Heart left ventricle (tissue), 16 donors: ENCODE results near the gene SLC2A4RG. TPM values are rescaled to one million over a fixed set of nuclear protein-coding genes. Genes with fewer than 3 reads are reported as not detected.

Experiments used
- ATAC-seq, 4 donors: fragments of 200-7000 bp; cut with Tn5 transposase; one replicate each; pipeline ENCODE4 v1.9.1; 2020 to 2022; ENCODE audit warnings: moderate library complexity in 4 of 4, mild to moderate bottlenecking in 3 of 4, moderate number of reproducible peaks in 1 of 4
- DNase-seq, 5 donors: peaks; one replicate each; pipeline ENCODE4 v3.0.0-alpha.2; 2020
- H3K27ac ChIP-seq, 12 donors: fragments of 200-600 bp; sonication (generic) in 4 of 12; one replicate each; pipeline versions ENCODE4 v1.5.0 to v1.8.0; 2016 to 2022; ENCODE audit warnings: mild to moderate bottlenecking in 2 of 12
- H3K27me3 ChIP-seq, 9 donors: fragments of 200-600 bp; sonication (generic) in 2 of 9; one replicate each; pipeline versions ENCODE4 v1.5.1 to v1.8.0; 2016 to 2022; ENCODE audit warnings: mild to moderate bottlenecking in 3 of 9
- H3K36me3 ChIP-seq, 9 donors: fragments of 200-600 bp; sonication (generic) in 2 of 9; one replicate each; pipeline versions ENCODE4 v1.5.0 to v1.8.0; 2018 to 2022; ENCODE audit warnings: mild to moderate bottlenecking in 2 of 9
- H3K4me1 ChIP-seq, 12 donors: fragments of 200-600 bp; sonication (generic) in 4 of 12; one replicate each; pipeline versions ENCODE4 v1.5.0 to v1.8.0; 2016 to 2022; ENCODE audit warnings: mild to moderate bottlenecking in 3 of 12
- H3K4me3 ChIP-seq, 12 donors: fragments of 200-600 bp; sonication (generic) in 4 of 12; one replicate each; pipeline versions ENCODE4 v1.5.0 to v1.8.0; 2017 to 2022; ENCODE audit warnings: mild to moderate bottlenecking in 9 of 12, moderate library complexity in 4 of 12
- H3K9me3 ChIP-seq, 12 donors: fragments of 200-600 bp; sonication (generic) in 4 of 12; one replicate each; pipeline versions ENCODE4 v1.5.0 to v1.8.0; 2016 to 2022; ENCODE audit warnings: mild to moderate bottlenecking in 1 of 12
- CTCF ChIP-seq, 12 donors: fragments of 200-600 bp; sonication (generic) in 4 of 12; IDR thresholded peaks; one replicate each; pipeline versions ENCODE4 v1.5.0 to v1.8.0; 2018 to 2022; ENCODE audit warnings: antibody characterized with exemption in 12 of 12, mild to moderate bottlenecking in 5 of 12
- POLR2A ChIP-seq, 2 donors: fragments of 450-650 bp; IDR thresholded peaks; one replicate each; pipeline ENCODE4 v1.6.1; 2017; ENCODE audit warnings: antibody characterized with exemption in 2 of 2, mild to moderate bottlenecking in 2 of 2, moderate library complexity in 2 of 2
- WGBS, 4 donors: extraction: QIAGEN DNeasy Blood & Tissue Kit in 2 of 4; methylation state at CpG; one replicate each; pipeline versions ENCODE4 v1.1.5 to v1.1.7; 2013 to 2018; 5-methylcytosine and 5-hydroxymethylcytosine counted together
- intact Hi-C, 10 donors: fragments of 100-400 bp; cut with DNase I; formaldehyde crosslinking; loops; one replicate each; pipeline versions ENCODE4 v1.11.1 to v1.14.2; 2022
- polyA plus RNA-seq, 2 donors: library from polyadenylated mRNA; stranded (reverse); fragments of 200-250 nt; gene quantifications; one replicate each; pipeline ENCODE4 v1.2.3, GENCODE V29; 2013
- total RNA-seq, 9 donors: library from RNA; depleted of rRNA in 2 of 9; stranded (reverse); fragments of >200 nt in 2 of 9; fragmentation: NEBNext Ultra II Directional in 3 of 9; extraction: Animal tissue kit (Norgen Biotek cat#: 25700) in 3 of 9; gene quantifications; one replicate each; pipeline versions ENCODE4 v1.1.0 to v1.2.4, GENCODE V29; 2016 to 2023
- donor health status: ischemic (EF 13 %, LVEDD 7.1; RV severe dilation, severe dysfunction).
- donor health status: healthy with polysubstance abuse.
- donor health status: DM: no; HTN: yes; CAD: no.
- donor health status: DM: no; HTN: no; CAD: no.
- donor health status: ischemic (EF 25% LVEDD 6.9; RV normal size, moderate dysfunction).
- donor health status: ischemic (EF 25% LVEDD 5.7; RV mildly dilated, moderate dysfunction).
- donor health status: healthy.
- donor health status: DM: yes; HTN: yes; CAD: no.
- donor health status: ischemic (EF 35%, LVEDD 5.7; RV mildly dilated, moderate dysfunction).
- donor health status: nonischemic (EF 11% LVEDD 7.7; RV severe dilation, severe dysfunction).
- donor health status: DM: yes; HTN: yes; CAD: no.
- donor health status: PGD.
- donor health status: ischemic (EF 29% LVEDD 5.4; RV normal size, mild dysfunction).
- donor health status: nonischemic (EF 23%, LVEDD 6.1; RV moderate dilation, normal function).

SLC2A4RG gene
- total and polyA plus RNA-seq, 11 donors = 18.3 to 82.5 (median 70.7) TPM

- H3K36me3 ChIP-seq = peaks cover 0 to 77% (median 61%) of the 10 kb centered on the region in 9 donors
These were observed 28.4 kb upstream of the SLC2A4RG start for GRCh38 chr20:63711085-63711645.

GRCh38 chr20:63712191-63712590, 27.4 kb upstream of the SLC2A4RG start:
- TF ChIP-seq CTCF (IDR thresholded peaks at IDR 0.05) = no peak
- no peak for TF ChIP-seq POLR2A (IDR thresholded peaks at IDR 0.05)
- DNase-seq (no peak), ATAC-seq (no peak)
- Histone ChIP-seq H3K4me1 (peaks cover 0 to 28% (median 12%) of the 10 kb centered on the region in 12 donors), H3K9me3 (peaks cover 0 to 35% (median 10%) of the 10 kb centered on the region in 12 donors), H3K27ac (no peak overlapping the region), H3K36me3 (peaks cover 0 to 76% (median 58%) of the 10 kb centered on the region in 9 donors), H3K27me3 (no peaks in the 10 kb centered on the region), H3K4me3 (no peak overlapping the region)
- WGBS, 4 donors = 97 to 100% (median 100%) methylated on average over 1 of the region's 1 CpG
- intact Hi-C loops = loop anchor here in 1 of 10 donors (10.0 kb wide), 1 partner anchor 153 kb away; the partner anchor contains the start of genes ABHD16B and TPD52L2

More at GRCh38 chr20:63711085-63711645, 28.4 kb upstream of the SLC2A4RG start:
- ATAC-seq = no peak
- intact Hi-C loops = loop anchor here in 1 of 10 donors (10.0 kb wide), 1 partner anchor 154 kb away; the partner anchor contains the start of genes ABHD16B and TPD52L2
- Histone ChIP-seq H3K4me1 (peaks cover 3 to 37% (median 21%) of the 10 kb centered on the region in 12 donors), H3K27ac (no peak overlapping the region), H3K27me3 (no peaks in the 10 kb centered on the region), H3K4me3 (no peak overlapping the region), H3K9me3 (peaks cover 0 to 32% (median 10%) of the 10 kb centered on the region in 12 donors)
- DNase-seq = no peak
- WGBS, 4 donors = 81 to 85% (median 83%) methylated on average over 12 of the region's 12 CpGs
- TF ChIP-seq CTCF (IDR thresholded peaks at IDR 0.05) (no peak), POLR2A (IDR thresholded peaks at IDR 0.05) (no peak)

GRCh38 chr20:63714858-63715257, 24.7 kb upstream of the SLC2A4RG start:
- peaks cover 0 to 88% (median 68%) of the 10 kb centered on the region in 9 donors for H3K36me3 ChIP-seq

More at GRCh38 chr20:63714858-63715257, 24.7 kb upstream of the SLC2A4RG start:
- TF ChIP-seq POLR2A (IDR thresholded peaks at IDR 0.05) (no peak), CTCF (IDR thresholded peaks at IDR 0.05) (no peak)
- intact Hi-C loops = loop anchor here in 1 of 10 donors (10.0 kb wide), 1 partner anchor 150 kb away; the partner anchor contains the start of genes ABHD16B and TPD52L2
- ATAC-seq (no peak), DNase-seq (no peak)
- Histone ChIP-seq H3K27me3 (no peaks in the 10 kb centered on the region), H3K9me3 (peaks cover 0 to 49% (median 18%) of the 10 kb centered on the region in 12 donors), H3K4me3 (no peak overlapping the region), H3K27ac (no peak overlapping the region), H3K4me1 (peaks cover 0 to 13% (median 0%) of the 10 kb centered on the region in 12 donors)
- WGBS, 4 donors = 98 to 99% (median 98%) methylated on average over 5 of the region's 5 CpGs
